Measurements from ENCODE around the gene KXD1.
"Not testable (repeated sequence)": the region's sequence is repeated elsewhere in the genome, so short reads cannot be mapped to it uniquely, and the experiment has no call there.

KXD1 gene

DNA sequence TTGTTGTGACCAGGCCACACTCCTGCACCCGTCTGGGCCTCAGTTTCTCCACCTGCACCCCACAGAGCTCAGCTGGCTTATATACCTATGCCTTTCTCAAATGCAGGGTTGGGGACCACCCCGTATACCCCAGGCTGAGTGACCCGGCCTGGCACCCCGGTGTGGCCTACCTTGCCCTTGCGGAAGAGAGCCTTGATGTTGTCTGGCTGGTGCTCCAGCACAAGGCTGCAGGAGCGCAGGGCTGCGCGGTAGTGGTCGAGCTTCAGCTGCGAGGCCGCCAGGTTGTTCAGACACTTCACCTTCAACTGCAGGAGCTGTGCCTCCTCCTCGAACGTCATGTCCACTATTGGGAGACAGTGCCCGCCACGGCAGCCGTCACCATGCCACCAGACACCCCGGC lies 20.2 kb upstream of the KXD1 start:
- no peak for DNase-seq

DNA sequence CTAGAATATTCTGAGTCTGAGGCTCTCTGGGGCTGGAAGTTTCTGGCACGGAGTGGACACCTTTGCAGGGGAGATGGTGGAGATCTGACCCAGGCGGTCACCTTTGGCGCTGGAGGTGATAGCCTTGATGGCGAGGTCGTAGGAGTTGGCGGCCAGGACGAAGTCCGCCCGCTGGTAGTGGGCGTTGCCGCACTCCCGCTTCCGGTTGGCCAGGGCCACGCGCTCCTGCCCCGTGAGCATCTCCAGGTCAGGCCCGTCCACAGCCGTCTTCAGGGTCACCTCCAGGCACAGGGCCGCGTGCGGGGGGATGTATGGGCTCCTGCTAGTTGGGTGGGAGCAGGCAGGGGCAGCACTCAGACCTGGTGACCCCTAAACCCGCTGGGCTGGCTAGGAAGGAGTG lies 19.6 kb upstream of the KXD1 start:
- no peak for DNase-seq

DNA sequence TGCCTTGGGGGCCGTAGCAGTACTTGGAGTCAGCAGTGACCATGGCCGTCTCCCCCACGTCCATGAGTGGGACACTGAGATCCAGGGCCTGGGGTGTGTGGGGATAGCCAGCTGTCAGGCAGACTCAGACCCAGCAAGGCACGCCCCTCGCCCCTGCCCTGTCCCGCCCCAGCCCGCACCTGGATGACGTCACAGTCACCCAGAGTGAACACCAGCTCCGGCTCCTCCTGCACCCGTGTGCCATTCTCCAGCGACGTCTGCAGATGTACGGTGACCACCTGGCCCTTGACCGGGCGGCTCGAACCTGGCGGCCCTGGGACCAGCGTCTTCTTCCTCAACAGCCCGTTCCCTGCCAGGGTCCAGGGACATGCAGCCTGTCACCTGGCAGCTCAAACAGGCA lies 18.3 kb upstream of the KXD1 start:
- no peak for DNase-seq

DNA sequence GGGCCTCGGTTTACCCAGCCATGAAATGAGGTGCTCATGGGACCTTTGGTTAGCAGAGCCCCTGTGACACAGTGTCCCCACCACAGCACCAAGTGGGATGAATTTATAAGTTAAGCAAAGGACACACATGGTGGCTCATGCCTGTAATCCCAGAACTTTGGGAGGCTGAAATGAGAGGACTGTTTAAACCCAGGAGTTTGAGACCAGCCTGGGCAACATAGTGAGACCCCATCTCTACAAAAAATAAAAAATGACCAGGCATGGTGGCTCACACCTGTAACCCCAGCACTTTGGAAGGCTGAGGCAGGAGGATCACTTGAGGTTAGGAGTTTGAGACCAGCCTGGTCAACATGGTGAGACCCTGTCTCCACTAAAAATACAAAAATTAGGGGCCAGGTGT lies 17.5 kb upstream of the KXD1 start:
- not testable (repeated sequence) for DNase-seq

DNA sequence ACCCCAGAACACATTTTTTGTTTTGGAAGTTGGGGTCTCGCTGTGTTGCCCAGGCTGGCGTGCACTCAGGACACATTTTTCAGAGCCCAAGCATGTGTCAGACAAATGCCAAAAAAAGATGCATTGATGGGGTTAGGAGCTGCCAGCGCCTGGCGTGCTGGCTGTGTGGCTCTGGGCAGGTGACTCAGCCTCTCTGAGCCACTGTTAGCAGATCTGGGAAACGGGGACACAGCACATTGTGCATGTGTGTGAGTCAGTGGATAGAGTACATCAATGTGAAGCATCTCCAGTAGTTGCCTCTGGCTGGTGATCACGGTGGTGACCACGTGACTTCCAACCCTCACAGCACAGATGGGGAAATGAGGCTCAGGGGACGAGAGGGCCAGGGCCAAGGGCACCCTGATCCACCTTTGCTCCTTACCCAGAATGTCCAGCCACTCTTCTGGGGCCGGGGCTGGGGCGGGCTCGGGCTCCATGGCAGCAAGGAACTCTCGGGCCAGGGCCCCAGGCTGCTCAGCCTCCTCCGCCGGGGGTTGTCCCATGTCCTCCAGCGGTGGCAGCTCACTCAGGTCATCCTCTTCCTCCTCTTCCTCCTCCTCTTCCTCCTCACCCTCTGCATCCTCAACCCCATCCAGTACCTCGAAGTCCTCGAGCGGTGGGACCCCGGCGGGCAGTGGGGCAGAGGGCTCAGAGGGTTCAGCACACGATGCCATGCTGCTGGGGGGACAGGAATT lies 16.2 kb upstream of the KXD1 start:
- DNase-seq: no peak

DNA sequence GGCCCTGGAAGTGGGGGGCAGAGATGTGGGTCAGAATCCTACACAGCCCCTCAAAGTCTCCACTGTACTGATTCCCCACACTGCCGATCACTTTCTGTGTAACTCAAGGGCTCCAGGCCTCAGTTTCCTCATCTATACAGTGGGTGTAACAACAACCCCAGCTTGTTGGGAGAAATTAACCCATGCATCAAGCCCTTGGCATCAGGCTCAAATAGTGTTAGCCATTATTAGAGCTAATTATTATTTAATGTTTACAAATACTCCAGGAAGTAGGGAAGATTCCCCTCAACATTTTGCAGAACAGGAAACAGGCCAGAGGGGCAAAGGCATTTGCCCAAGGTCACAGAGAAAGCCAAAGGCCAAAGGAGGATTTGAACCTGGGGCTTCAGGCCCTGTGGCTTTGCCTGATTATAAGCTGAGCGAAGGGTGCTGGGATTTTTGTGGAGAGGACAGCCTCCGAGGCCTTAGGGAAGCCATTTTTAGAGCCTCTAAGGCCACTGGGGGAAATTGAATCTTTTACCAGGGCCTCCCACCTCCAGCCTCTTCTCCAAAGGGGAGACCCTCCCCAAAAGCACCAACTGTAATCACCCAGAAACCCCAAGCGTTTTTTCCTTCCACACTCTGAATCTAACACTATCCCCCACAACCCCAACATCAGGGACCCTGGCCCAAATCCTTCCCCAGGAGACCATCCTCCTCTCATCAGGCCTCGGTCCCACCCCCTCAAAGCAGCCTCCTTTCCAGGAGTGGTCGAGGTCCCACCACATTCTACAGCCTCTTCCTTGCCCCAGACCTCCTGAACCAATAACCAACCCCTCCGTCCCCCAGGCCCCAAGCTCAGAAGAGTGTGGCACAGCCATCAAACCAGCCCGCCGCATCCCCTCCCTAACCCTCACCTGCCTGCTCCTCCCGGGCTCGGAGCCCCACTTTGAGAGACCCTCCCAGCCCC lies 15.4 kb upstream of the KXD1 start:
- DNase-seq: no peak

DNA sequence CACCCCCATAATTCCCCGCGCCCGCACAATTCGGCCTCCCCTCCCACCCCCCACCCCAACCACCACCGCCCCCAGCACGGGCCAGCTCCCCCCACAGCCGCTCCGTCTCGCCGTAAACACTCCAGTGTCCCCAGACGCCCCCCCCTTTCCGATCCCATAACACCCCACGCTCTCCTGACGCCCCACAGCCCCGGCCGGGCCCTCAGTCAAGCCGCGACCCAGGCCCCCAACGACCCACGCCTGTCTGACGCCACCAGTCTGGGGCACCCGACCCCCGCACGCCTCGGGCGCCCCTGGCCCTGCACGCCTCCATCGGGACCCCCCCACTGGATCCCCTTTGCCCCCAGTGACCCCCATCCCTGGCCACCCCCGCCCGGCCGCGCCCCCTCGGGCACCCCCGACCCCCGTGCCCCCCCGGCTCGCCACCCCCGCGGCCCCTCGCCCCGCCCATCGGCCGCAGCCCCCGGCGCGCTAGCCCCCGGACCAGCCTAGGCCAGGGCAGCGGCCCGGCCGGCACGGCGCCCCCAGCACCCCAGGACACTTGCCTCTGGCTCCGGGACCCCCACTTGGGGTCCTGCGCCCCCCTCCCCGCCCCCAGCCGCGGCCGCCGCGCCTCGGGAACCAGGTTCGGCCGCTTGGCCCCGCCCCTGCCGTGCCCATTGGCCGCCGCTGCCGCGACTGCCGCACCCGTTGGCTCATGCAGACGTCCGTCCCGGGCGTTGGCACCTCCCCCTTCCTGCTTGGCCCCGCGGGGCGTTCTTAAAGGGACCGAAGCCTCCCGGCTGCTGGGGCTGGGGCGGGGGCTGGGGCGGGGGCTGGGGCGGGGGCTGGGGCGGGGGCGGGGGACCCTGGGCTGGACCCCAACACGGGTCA lies 14.5 kb upstream of the KXD1 start, which contains the start of gene FKBP8:
FKBP8 (minus strand) TSS at position 633 of the 873 bp plus-strand sequence. CDS start 1,603 bp downstream, outside the sequence.
- DNase-seq: peak; percentile 98

DNA sequence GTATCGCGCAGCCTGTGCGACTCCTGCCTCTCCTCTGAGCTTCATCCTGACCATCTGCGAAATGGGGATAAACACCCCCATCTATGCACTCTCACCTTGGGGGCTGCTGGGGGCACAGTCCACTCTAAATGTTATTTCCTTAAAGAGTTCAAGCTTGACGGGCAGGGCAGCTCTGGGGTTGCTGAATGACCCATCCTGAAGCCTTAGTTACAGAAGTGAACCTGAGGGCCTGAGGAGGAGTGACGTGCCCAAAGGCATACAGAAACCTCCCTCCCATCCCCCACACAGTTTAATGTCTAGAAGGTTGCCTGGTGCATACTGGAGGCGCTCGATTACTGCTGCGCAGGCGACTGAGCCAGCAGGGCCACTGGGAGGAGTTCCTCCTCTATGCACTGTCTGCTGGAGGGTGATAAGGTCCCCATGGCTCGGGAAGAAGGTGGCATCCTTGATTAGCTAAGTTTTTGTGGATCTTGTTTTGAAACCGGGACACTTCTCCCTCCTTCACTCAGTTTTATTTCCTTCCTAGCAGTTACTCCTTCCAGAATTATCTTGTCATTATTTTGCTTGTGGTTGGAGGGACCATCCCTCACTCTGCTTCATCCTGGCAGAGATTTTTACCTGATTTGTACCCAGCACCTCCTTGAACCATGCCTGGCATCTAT lies 13.7 kb upstream of the KXD1 start:
- peak; percentile 85 for DNase-seq

DNA sequence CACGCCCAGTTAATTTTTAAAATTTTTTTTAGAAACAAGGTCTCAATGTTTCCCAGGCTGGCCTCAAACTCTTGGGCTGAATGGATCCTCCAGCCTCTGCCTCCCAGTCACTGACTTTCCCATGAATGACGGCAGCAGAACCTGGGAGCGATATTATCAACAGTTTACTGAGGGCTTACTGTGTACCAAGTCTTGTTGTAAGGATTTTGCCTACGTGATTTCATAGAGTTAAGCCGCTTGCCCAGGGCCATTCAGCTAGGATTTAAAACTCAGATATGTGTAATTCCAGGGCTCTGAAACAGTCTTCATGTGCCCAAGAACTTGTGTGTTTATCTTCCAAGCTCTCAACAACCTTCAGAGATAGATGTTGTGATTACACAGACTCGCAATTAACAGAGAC lies 6.0 kb upstream of the KXD1 start:
- no peak for DNase-seq

DNA sequence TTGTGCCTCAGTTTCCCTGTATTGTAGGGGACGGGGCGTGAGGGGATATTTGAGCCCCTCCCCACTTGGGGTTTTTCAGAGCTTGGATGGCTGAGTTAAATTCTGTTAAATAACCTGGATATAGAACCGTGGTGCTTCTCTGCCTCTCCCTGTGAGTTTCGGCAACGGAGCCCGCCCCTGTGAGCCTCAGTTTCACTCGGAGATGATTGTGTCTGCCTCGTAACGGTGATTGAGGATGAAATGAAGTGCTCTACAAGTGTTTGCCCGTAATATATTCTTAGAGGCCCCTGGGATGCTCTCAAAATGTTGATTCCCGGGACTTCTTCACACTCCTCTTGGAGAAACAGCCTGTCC lies 509 bp downstream of the KXD1 start:
- DNase-seq: no peak

DNA sequence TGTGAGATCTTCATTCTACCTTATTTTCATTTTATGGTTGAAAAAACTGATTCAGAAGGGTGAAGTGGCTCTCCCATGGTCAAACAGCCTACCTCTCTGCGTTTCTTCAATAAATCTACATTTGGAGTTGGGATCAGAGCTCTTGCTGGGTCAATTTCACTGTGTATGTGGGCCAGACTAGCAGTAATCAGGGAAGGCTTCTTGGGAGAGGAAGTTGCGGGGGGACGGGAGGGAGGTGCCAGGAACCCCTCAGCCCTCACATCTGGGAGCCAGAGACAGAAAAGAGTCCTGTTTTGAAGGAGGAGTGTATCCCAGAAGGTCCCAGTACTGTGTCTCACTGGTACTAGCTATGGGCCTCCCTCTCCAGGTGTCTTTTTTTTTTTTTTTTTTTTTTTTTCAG lies 934 bp downstream of the KXD1 start:
- DNase-seq: no peak

DNA sequence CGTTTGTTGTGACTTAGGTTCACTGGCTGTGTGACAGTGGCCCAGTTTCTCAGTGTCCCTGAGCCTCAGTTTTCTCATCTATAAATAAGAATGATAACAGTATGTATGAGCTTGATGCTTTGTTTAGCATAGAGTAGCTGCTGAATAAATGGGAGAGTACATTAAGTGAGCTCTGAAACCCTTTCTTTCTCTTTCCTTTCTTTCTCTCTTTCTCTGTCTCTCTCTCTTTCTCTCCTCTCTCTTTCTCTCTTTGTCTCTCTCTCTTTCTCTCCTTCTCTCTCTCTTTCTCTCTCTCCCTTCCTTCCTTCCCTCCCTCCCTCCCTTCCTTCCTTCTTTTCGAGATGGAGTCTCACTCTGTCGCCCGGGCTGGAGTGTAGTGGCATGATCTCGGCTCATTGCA lies 2.0 kb downstream of the KXD1 start:
- DNase-seq: no peak

DNA sequence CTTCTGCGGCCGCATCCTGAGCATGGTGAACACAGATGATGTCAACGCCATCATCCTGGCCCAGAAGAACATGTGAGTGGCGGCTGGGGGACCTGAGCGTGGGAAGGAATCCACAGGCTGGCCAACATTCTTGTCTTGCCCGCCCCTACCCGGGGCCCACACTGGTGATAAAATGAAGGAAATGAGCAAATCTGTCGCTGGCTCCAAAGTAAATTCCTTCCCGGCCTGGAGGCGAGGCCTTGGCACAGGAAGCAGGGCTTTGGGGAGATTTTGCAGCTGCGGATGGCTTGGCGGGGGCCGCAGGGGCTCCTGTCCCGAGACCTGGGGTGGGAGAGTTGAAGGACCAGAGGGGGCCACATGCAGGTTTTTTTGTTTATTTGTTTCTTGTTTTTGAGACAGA lies 4.4 kb downstream of the KXD1 start:
- no peak for DNase-seq

DNA sequence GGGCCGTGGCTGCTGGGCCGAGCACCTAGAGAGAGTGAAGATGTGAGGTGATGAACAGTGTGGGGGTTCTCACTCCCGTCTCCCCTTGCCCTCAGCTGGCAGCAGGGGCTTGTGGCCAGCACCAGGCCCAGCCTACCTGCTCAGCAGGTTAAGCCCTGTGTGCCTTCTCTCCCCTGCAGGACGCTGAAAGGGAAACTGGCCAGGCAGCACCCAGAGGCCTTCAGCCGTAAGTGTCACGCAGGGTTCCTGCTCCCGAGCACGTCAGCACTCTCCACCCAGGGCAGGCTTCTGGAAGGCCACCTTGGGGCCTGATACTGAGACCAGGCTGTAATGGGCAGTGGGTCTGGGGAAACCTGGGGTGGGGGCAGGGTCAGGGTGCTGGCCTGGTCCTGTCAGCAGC lies 9.3 kb downstream of the KXD1 start:
- no peak for DNase-seq

DNA sequence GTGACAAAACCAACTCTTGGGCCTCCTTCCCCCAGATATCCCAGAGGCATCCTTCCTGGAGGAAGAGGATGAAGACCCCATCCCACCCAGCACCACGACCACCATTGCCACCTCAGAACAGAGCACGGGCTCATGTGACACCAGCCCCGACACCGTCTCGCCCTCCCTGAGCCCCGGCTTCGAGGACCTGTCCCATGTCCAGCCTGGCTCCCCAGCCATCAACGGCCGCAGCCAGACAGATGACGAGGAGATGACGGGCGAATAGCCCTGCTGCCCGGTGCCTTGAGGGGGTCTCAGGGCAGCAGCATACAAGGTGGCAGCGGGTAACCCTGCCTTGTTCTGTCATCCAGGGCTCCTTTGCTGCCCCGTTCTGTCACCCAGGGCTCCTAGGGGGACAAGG lies 10.7 kb downstream of the KXD1 start:
- no peak for DNase-seq

DNA sequence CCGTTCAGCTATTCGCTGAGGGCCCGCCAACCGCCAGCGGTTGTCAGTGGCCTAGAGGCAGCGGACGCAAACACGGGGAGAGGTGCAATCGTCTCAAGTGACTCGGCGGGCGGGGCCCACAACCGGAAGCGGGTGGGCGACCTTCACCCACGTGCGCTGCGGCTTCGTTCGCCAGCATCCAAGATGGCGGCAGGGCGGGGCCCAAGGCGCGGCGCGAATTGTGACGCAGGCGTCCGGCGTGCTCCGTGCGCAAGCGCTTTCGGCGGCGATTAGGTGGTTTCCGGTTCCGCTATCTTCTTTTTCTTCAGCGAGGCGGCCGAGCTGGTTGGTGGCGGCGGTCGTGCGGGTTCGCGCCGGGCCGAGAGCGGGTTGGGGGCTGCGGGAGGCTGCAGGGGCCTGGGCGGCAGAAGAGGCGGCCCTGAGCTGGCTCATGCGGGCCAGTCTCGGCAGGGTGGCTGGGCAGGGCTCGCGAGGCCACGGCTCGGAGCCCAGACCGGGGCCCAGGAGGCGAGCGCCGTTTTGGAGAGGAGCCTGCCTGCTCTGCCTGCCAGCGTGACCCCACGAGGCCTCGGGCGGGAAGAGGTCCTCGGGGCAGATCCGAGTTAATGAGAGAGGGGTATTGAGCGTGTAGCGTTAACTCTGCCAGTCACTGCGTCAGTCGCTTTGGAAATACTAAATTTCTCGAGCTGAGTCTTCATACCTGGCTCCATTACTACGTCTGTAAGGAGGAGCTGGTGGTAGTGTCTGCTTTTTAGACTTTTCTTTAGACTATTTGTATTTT lies 14.1 kb downstream of the KXD1 start, which contains the start of gene UBA52:
UBA52 (plus strand) TSS at position 294 of the 781 bp plus-strand sequence. CDS start 1,444 bp downstream, outside the sequence.
- DNase-seq: peak; percentile 99

DNA sequence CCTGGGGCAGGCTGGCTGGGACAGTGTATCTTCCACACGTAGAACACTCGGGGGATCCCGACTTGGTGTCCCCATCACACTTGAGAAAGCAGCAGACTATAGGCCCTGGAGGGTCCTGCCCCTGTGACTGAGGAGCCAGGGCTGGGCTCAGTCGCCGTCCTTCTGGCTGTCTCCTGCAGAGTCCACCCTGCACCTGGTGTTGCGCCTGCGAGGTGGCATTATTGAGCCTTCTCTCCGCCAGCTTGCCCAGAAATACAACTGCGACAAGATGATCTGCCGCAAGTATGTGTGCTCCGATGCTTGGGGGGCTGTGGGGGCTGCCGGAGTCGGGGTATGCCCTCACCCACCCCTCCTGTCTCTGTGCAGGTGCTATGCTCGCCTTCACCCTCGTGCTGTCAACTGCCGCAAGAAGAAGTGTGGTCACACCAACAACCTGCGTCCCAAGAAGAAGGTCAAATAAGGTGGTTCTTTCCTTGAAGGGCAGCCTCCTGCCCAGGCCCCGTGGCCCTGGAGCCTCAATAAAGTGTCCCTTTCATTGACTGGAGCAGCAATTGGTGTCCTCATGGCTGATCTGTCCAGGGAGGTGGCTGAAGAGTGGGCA lies 17.1 kb downstream of the KXD1 start:
- no peak for DNase-seq

DNA sequence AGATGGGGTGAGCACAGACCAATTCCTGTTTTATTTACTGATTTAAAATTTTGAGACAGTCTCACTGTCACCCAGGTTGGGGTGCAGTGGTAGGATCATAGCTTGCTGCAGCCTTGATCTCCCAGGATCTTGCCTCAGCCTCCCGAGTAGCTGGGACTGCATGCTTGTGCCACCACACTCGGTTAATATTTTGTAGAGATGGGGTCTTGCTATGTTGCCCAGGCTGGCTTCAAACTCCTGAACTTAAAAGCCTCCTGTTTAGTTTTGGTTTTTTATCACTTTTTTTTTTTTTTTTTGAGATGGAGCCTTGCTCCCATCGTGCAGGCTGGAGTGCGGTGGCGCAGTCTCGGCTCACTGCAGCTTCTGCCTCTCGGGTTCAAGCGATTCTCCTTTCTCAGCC lies 18.7 kb downstream of the KXD1 start:
- no peak for DNase-seq

DNA sequence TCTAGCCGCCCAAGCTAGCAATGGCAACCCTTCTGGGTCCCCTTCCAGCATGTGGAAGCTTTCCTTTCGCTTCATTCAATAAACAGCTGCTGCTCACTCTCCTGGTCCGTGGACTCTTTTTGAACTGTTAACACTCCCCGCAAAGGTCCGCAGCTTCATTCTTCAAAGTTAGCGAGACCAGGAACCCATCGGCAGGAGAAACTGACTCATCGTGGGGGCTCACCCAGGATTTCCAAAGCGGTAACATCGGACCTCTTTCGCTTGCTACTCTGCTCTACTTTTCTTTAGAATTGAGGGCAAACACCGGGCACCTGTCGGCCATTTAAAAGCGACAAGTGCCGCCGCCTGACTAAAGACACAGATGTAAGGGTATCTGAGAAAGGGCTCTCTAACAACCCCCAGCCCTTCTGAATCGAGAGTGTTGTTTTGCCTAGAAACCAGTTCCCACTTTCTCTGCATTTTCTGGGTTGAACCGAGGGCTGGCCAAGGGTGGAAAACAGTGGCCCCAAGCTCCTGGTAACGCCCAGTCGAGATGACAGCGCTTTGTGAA lies 19.8 kb downstream of the KXD1 start:
- no peak for DNase-seq

DNA sequence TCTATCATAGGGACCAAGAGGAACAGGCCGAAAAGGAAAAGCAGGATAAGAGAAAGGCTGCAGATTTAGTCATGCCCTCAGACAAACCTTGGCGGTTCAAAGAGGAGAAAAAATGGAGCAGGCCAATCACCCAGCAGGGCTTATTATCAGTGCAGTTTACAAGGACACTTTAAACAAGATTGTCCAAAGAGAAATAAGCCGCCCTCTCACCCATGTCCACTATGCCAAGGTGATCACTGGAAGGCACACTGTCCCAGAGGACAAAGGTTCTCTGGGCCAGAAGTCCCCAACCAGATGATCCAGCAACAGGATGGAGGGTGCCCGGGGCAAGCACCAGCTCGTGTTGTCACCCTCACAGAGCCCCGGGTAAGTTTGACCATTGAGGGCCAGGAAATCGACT lies 22.6 kb downstream of the KXD1 start:
- no peak for DNase-seq

DNA sequence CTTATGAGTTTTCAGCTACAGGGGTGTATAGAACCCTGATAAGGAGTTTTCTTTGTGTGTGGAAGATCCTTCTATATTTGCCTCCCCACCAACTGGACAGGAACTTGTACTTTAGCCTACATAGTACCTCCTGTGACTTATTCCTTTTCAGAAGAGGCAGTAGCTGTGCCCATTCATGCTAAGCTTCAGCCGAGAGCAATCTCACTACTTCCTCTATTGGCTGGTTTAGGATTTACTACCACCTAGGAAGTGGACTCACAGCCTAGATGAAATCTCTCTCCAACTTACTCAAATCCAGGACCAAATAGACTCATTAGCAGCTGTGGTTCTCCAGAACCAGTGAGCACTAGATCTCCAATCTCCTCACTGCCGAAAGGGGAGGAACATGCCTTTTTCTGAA lies 28.6 kb downstream of the KXD1 start:
- no peak for DNase-seq

Measured in CD4-positive, alpha-beta T cell treated with Interleukin-17A for 4 hours (primary cell).